ENCODE results near the gene SLIT2. TPM values are rescaled to one million over a fixed set of nuclear protein-coding genes. Genes with fewer than 3 reads are reported as not detected.

Gene SLIT2
- total and polyA plus RNA-seq, 12 donors = 1.1 to 11.9 (median 5.6) TPM

DNA sequence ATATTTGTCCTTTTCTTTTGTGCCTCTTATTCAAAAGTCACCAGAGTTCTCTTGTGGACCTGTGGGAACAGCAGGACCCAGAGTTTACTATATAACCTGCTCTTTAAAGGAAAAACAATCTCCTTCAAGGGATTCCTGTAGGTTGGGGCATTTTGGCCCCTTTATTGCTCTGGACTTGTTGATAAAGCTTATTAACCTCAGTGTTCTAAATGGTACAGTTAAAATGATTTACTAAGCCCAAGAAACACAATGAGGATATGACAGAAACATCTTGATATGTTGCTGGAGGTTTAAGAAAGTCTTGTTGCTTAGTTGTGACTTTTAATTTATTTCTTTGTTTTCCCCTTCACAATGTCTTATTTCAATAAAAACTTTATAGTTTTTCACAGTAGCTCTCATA is 46.8 kb downstream of the SLIT2 start:
- no peak overlapping the region for H3K4me3 ChIP-seq

GRCh38 chr4:20298986-20299385 is 47.3 kb downstream of the SLIT2 start:
- Histone ChIP-seq H3K4me1 (no peaks in the 10 kb centered on the region), H3K36me3 (no peaks in the 10 kb centered on the region), H3K27me3 (no peaks in the 10 kb centered on the region), H3K27ac (no peak overlapping the region), H3K4me3 (no peak overlapping the region), H3K9me3 (no peaks in the 10 kb centered on the region)
- intact Hi-C loops (cut with DNase I) = loop anchor here in 1 of 10 donors (10.0 kb wide), 1 partner anchor 386 kb away; no protein-coding TSS in a partner anchor
- ATAC-seq (no peak), DNase-seq (no peak)
- TF ChIP-seq, protein P1, sequence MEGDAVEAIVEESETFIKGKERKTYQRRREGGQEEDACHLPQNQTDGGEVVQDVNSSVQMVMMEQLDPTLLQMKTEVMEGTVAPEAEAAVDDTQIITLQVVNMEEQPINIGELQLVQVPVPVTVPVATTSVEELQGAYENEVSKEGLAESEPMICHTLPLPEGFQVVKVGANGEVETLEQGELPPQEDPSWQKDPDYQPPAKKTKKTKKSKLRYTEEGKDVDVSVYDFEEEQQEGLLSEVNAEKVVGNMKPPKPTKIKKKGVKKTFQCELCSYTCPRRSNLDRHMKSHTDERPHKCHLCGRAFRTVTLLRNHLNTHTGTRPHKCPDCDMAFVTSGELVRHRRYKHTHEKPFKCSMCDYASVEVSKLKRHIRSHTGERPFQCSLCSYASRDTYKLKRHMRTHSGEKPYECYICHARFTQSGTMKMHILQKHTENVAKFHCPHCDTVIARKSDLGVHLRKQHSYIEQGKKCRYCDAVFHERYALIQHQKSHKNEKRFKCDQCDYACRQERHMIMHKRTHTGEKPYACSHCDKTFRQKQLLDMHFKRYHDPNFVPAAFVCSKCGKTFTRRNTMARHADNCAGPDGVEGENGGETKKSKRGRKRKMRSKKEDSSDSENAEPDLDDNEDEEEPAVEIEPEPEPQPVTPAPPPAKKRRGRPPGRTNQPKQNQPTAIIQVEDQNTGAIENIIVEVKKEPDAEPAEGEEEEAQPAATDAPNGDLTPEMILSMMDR (IDR thresholded peaks at IDR 0.05) = no peak

More for the DNA sequence above, 46.8 kb downstream of the SLIT2 start:
- DNase-seq (no peak), ATAC-seq (no peak)
- TF ChIP-seq, protein P1 (IDR thresholded peaks at IDR 0.05) = no peak
- no peaks in the 10 kb centered on the region for H3K9me3 ChIP-seq
- H3K36me3 ChIP-seq = no peaks in the 10 kb centered on the region
- H3K27ac ChIP-seq = no peak overlapping the region
- intact Hi-C loops (cut with DNase I) = loop anchor here in 1 of 10 donors (10.0 kb wide), 1 partner anchor 386 kb away; no protein-coding TSS in a partner anchor
- H3K27me3 ChIP-seq = no peaks in the 10 kb centered on the region
- no peaks in the 10 kb centered on the region for H3K4me1 ChIP-seq

DNA sequence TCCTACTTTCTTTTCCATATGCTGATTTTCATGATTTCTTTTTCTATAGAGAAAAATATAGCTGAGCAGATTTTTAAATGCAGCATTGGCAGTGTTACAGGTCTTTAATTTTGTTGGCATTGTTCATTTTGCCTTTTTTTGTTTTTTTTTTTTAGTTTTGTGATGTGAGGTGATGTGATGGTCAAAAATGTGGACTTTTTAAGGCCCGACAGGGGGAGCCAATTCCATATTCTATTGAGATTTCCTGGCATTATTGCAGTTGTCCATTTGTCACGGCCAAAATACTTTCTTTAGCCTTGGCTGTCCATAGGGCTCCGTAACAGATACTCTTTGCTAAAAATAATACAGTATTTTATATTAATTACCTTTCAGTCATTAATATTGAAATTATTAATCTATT is 47.8 kb downstream of the SLIT2 start:
- H3K9me3 ChIP-seq = no peaks in the 10 kb centered on the region
- DNase-seq (no peak), ATAC-seq (no peak)
- no peak overlapping the region for H3K27ac ChIP-seq
- 31 to 33% methylated on average over 3 of the region's 3 CpGs for WGBS, 2 donors
- TF ChIP-seq, protein P1 (IDR thresholded peaks at IDR 0.05) = peak in 6 of 9 donors; percentile 23 to 52 (median 36)
- intact Hi-C loops (cut with DNase I) = loop anchor here in 1 of 10 donors (10.0 kb wide), 1 partner anchor 385 kb away; no protein-coding TSS in a partner anchor
- H3K36me3 ChIP-seq = no peaks in the 10 kb centered on the region
- no peaks in the 10 kb centered on the region for H3K4me1 ChIP-seq
- no peaks in the 10 kb centered on the region for H3K27me3 ChIP-seq
- H3K4me3 ChIP-seq = no peak overlapping the region

- no peak overlapping the region for H3K4me3 ChIP-seq
- H3K27ac ChIP-seq = no peak overlapping the region
- DNase-seq = no peak
- TF ChIP-seq, protein P1 (IDR thresholded peaks at IDR 0.05) = no peak
- intact Hi-C loops (cut with DNase I) = loop anchor here in 3 of 10 donors (10.0 kb wide), 3 partner anchors 124 to 254 kb away; no protein-coding TSS in a partner anchor
- H3K4me1 ChIP-seq = no peaks in the 10 kb centered on the region
- no peaks in the 10 kb centered on the region for H3K9me3 ChIP-seq
- H3K36me3 ChIP-seq = no peaks in the 10 kb centered on the region
- WGBS, 2 donors = 49 to 68% methylated on average over 2 of the region's 2 CpGs
- H3K27me3 ChIP-seq = no peaks in the 10 kb centered on the region
- no peak for ATAC-seq
Observed at GRCh38 chr4:20301161-20301560, 49.5 kb downstream of the SLIT2 start.
